Mesothelial cell of epicardium (in vitro differentiated cells): ENCODE data around the gene HELZ2. TPM values are rescaled to one million over a fixed set of nuclear protein-coding genes. Genes with fewer than 3 reads are reported as not detected.

Experiments used
- DNase-seq, 2 experiments: peaks; one replicate each; pipeline ENCODE4 v3.0.0; 2021; ENCODE audit warnings: low spot score in 2 of 2; ENCODE audit not compliant: unreplicated experiment in 2 of 2
- H3K27ac Mint-ChIP-seq: 2 replicates; pipeline ENCODE4 v1.8.0; 2021; ENCODE audit warnings: mixed read lengths
- H3K27me3 Mint-ChIP-seq: 2 replicates; pipeline ENCODE4 v1.8.0; 2021; ENCODE audit warnings: low read depth, mixed read lengths
- H3K36me3 Mint-ChIP-seq: 2 replicates; pipeline ENCODE4 v1.8.0; 2021; ENCODE audit warnings: mixed read lengths
- H3K4me1 Mint-ChIP-seq: 2 replicates; pipeline ENCODE4 v1.8.0; 2021; ENCODE audit warnings: mixed read lengths
- H3K4me3 Mint-ChIP-seq: 2 replicates; pipeline ENCODE4 v1.8.0; 2021; ENCODE audit warnings: mild to moderate bottlenecking, moderate library complexity, mixed read lengths
- H3K9me3 Mint-ChIP-seq: 2 replicates; pipeline ENCODE4 v1.8.0; 2021; ENCODE audit warnings: mixed read lengths
- CTCF ChIP-seq: fragments of 200-600 bp; sonication (generic); IDR thresholded peaks from one replicate; pipeline ENCODE4 v1.5.0; 2021; ENCODE audit warnings: antibody characterized with exemption; ENCODE audit not compliant: unreplicated experiment
- total RNA-seq: library from RNA; stranded (reverse); gene quantifications from 3 replicates; pipeline ENCODE4 v1.2.1, GENCODE V29; 2021

The HELZ2 gene
- total RNA-seq, 1 donor from 2014 or later: 44.4 TPM

GRCh38 chr20:63544241-63544957 lies 29.6 kb downstream of the HELZ2 start:
- no peaks in the 10 kb centered on the region for H3K9me3 Mint-ChIP-seq
- H3K4me1 Mint-ChIP-seq: no peaks in the 10 kb centered on the region
- H3K27ac Mint-ChIP-seq: no peak overlapping the region
- peaks cover 14% of the 10 kb centered on the region for H3K27me3 Mint-ChIP-seq
- H3K36me3 Mint-ChIP-seq: no peaks in the 10 kb centered on the region
- no peak overlapping the region for H3K4me3 Mint-ChIP-seq
- no peak for TF ChIP-seq CTCF
- no peak for DNase-seq

GRCh38 chr20:63543733-63544132 lies 30.3 kb downstream of the HELZ2 start:
- DNase-seq: no peak
- H3K27me3 Mint-ChIP-seq: peaks cover 11% of the 10 kb centered on the region
- H3K4me3 Mint-ChIP-seq: no peak overlapping the region
- H3K9me3 Mint-ChIP-seq: no peaks in the 10 kb centered on the region
- no peak for TF ChIP-seq CTCF
- H3K36me3 Mint-ChIP-seq: no peaks in the 10 kb centered on the region
- no peaks in the 10 kb centered on the region for H3K4me1 Mint-ChIP-seq
- H3K27ac Mint-ChIP-seq: no peak overlapping the region

GRCh38 chr20:63543131-63543530 lies 30.9 kb downstream of the HELZ2 start:
- Mint-ChIP-seq H3K9me3 (no peaks in the 10 kb centered on the region), H3K27ac (no peak overlapping the region), H3K4me3 (no peak overlapping the region), H3K27me3 (peaks cover 11% of the 10 kb centered on the region), H3K4me1 (no peaks in the 10 kb centered on the region), H3K36me3 (no peaks in the 10 kb centered on the region)
- no peak for TF ChIP-seq CTCF
- DNase-seq: no peak

- peaks cover 7% of the 10 kb centered on the region for H3K27me3 Mint-ChIP-seq
- no peaks in the 10 kb centered on the region for H3K9me3 Mint-ChIP-seq
- H3K27ac Mint-ChIP-seq: no peak overlapping the region
- peaks cover 2% of the 10 kb centered on the region for H3K4me1 Mint-ChIP-seq
- H3K36me3 Mint-ChIP-seq: no peaks in the 10 kb centered on the region
- no peak for DNase-seq
- TF ChIP-seq CTCF: no peak
- no peak overlapping the region for H3K4me3 Mint-ChIP-seq
Measured at GRCh38 chr20:63542696-63543095, 31.3 kb downstream of the HELZ2 start.

- peaks cover 2% of the 10 kb centered on the region for H3K4me1 Mint-ChIP-seq
- H3K4me3 Mint-ChIP-seq: no peak overlapping the region
- H3K36me3 Mint-ChIP-seq: no peaks in the 10 kb centered on the region
- H3K9me3 Mint-ChIP-seq: no peaks in the 10 kb centered on the region
- H3K27me3 Mint-ChIP-seq: peaks cover 7% of the 10 kb centered on the region
- no peak for TF ChIP-seq CTCF
- DNase-seq: no peak
- no peak overlapping the region for H3K27ac Mint-ChIP-seq
Measured at GRCh38 chr20:63542031-63542559, 31.9 kb downstream of the HELZ2 start.

GRCh38 chr20:63541371-63541770 lies 32.7 kb downstream of the HELZ2 start:
- H3K27me3 Mint-ChIP-seq: peaks cover 2% of the 10 kb centered on the region
- H3K27ac Mint-ChIP-seq: no peak overlapping the region
- no peaks in the 10 kb centered on the region for H3K9me3 Mint-ChIP-seq
- H3K4me3 Mint-ChIP-seq: no peak overlapping the region
- TF ChIP-seq CTCF: no peak
- DNase-seq: no peak
- no peaks in the 10 kb centered on the region for H3K36me3 Mint-ChIP-seq
- peaks cover 2% of the 10 kb centered on the region for H3K4me1 Mint-ChIP-seq
